ENCODE measurements around the gene FNBP1L.

GRCh38 chr1:93468662-93469061, 20.7 kb downstream of the FNBP1L start:
- TF ChIP-seq POLR2AphosphoS5 (IDR thresholded peaks at IDR 0.05; ENCODE audit: borderline replicate concordance, low read depth, low read length) (no peak), EZH2 (IDR thresholded peaks at IDR 0.05) (no peak)

Measured in SK-N-MC (cell line).